DOHH2 (cell line): ENCODE data around the gene NBEAL2.

Source experiments
- H3F3A ChIP-seq: fragments of 200-600 bp; sonication (generic), shearing (Covaris generic); 2 replicates; pipeline ENCODE4 v1.6.0; 2016; ENCODE audit warnings: antibody characterized with exemption, mild to moderate bottlenecking; ENCODE audit not compliant: control insufficient read depth, insufficient read depth
- H3K27ac ChIP-seq: fragments of 200-600 bp; sonication (generic); 2 replicates; pipeline ENCODE4 v1.5.1; 2014; ENCODE audit warnings: low read depth, mild to moderate bottlenecking, low read length, moderate library complexity
- H3K27me3 ChIP-seq: fragments of 200-600 bp; sonication (generic); 2 replicates; pipeline ENCODE4 v1.6.1; 2014; ENCODE audit warnings: mild to moderate bottlenecking, low read length, mixed read lengths; ENCODE audit not compliant: control insufficient read depth
- H3K36me3 ChIP-seq: fragments of 200-600 bp; sonication (generic); 2 replicates; pipeline ENCODE4 v1.6.1; 2014; ENCODE audit warnings: mild to moderate bottlenecking, low read length, moderate library complexity, mixed read lengths; ENCODE audit not compliant: control insufficient read depth
- H3K4me1 ChIP-seq: fragments of 200-600 bp; sonication (generic); 2 replicates; pipeline ENCODE4 v1.6.1; 2014; ENCODE audit warnings: mild to moderate bottlenecking, low read length, mixed read lengths; ENCODE audit not compliant: control insufficient read depth
- H3K4me2 ChIP-seq: fragments of 200-600 bp; sonication (generic); 2 replicates; pipeline ENCODE4 v1.6.0; 2014; ENCODE audit warnings: mild to moderate bottlenecking, low read length, moderate library complexity
- H3K4me3 ChIP-seq: fragments of 200-600 bp; sonication (generic); 2 replicates; pipeline ENCODE4 v1.5.1; 2014; ENCODE audit warnings: mild to moderate bottlenecking, low read length, mixed read lengths
- H3K79me2 ChIP-seq: fragments of 200-600 bp; sonication (generic); 2 replicates; pipeline ENCODE4 v1.6.1; 2014; ENCODE audit warnings: mild to moderate bottlenecking, low read length, mixed read lengths; ENCODE audit not compliant: control insufficient read depth
- H3K9me2 ChIP-seq: fragments of 200-600 bp; sonication (generic); replicated peaks from 2 replicates; pipeline ENCODE4 v1.6.1; 2014; ENCODE audit warnings: mild to moderate bottlenecking, low read length, mixed read lengths; ENCODE audit not compliant: control insufficient read depth
- H3K9me3 ChIP-seq: fragments of 200-600 bp; sonication (generic); 2 replicates; pipeline ENCODE4 v1.6.1; 2014; ENCODE audit warnings: antibody characterized with exemption, low read length, mixed read lengths; ENCODE audit not compliant: control insufficient read depth, insufficient read depth
- H4K20me1 ChIP-seq: fragments of 200-600 bp; sonication (generic); 2 replicates; pipeline ENCODE4 v1.6.0; 2014; ENCODE audit warnings: low read depth, mild to moderate bottlenecking, antibody characterized with exemption, low read length, moderate library complexity; ENCODE audit not compliant: control insufficient read depth, insufficient read depth
- EZH2phosphoT487 ChIP-seq: fragments of 200-600 bp; sonication (generic); IDR thresholded peaks from 2 replicates; pipeline ENCODE4 v1.6.1; 2017; ENCODE audit warnings: borderline replicate concordance, mild to moderate bottlenecking, antibody characterized with exemption, low read length, moderate library complexity, mixed read lengths
- TF ChIP-seq, protein P1 (sequence below): fragments of 200-600 bp; sonication (generic); IDR thresholded peaks from one replicate; pipeline ENCODE4 v1.5.1; 2014; ENCODE audit warnings: antibody characterized with exemption, mild to moderate bottlenecking, low read depth, low read length; ENCODE audit not compliant: poor library complexity, severe bottlenecking

NBEAL2 gene

DNA sequence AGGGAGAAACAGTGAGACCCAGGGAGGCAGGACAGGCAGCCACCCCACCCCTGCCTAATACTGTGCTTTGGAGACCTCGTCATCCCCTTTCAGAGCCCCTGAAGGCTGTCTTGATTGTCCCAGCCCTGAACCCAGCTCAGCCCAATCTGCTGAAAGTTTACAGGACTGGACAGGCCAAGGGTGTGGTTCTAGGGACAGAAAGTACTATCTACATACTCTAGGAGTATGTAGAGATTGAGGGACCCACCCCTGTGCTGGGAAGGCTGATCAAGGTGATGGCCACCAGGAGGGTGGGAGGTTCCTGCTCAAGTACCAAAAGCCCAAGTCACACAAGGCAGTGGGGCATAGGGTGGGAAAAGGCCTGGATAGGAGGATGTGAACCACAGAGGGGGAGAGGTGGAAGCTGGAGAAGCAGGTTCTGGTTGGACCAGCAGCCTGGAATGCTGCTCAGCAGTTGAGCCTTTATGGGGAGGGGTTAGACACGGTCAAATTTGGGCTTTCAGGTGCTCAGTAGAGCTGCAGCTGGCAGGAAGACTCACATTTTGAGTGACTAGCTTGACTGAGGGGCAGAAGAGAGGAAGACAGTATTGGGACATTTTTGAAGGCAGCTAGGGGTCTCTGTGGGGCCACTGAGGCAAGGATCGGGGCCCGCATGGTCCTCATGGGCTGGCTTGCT is 6.7 kb downstream of the NBEAL2 start:
- Histone ChIP-seq H3K79me2 (peaks cover 51% of the 10 kb centered on the region), H3K9me2 (no peaks in the 10 kb centered on the region), H3K36me3 (peaks cover 2% of the 10 kb centered on the region; the same call in 1 of the 2 replicates), H3K9me3 (no peaks in the 10 kb centered on the region), H3K4me3 (peak overlapping the region; percentile 47), H3K27me3 (no peaks in the 10 kb centered on the region), H3K4me2 (peak overlapping the region; percentile 61), H3K4me1 (peaks cover 60% of the 10 kb centered on the region), H4K20me1 (0 out of 2 replicates have a peak, but pooled peaks cover 7% of the 10 kb centered on the region), H3F3A (0 out of 2 replicates have a peak, but pooled peaks cover 2% of the 10 kb centered on the region), H3K27ac (no peak overlapping the region)
- TF ChIP-seq, protein P1, sequence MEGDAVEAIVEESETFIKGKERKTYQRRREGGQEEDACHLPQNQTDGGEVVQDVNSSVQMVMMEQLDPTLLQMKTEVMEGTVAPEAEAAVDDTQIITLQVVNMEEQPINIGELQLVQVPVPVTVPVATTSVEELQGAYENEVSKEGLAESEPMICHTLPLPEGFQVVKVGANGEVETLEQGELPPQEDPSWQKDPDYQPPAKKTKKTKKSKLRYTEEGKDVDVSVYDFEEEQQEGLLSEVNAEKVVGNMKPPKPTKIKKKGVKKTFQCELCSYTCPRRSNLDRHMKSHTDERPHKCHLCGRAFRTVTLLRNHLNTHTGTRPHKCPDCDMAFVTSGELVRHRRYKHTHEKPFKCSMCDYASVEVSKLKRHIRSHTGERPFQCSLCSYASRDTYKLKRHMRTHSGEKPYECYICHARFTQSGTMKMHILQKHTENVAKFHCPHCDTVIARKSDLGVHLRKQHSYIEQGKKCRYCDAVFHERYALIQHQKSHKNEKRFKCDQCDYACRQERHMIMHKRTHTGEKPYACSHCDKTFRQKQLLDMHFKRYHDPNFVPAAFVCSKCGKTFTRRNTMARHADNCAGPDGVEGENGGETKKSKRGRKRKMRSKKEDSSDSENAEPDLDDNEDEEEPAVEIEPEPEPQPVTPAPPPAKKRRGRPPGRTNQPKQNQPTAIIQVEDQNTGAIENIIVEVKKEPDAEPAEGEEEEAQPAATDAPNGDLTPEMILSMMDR, result no peak
- no peak for TF ChIP-seq EZH2phosphoT487

DNA sequence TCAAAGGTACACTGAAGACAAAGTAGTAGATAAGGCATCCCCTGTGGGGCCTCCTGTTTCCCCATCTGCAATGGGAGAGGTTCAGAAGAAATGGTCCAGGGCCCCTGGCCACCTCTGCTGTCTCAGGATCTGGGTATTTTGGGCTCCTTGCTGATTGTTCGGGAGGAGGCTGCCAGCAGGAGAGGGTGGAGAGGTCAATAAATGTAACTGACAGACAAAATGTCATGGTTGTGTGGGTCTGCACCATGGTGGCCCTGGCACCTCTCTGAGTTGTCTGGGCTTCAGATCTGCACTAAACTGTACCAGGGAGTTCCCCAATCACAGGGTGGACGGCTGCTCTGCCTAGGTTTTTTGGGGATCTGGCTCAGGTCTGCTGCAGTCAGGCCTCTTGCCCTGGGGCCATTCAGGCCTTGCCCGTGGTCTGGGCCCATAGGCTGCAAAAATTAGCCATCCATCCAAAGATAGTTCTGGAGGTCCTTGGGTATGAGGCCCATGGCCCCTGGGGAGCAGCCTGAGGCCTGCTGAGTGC is 7.4 kb downstream of the NBEAL2 start:
- peak overlapping the region; percentile 61 for H3K4me2 ChIP-seq

DNA sequence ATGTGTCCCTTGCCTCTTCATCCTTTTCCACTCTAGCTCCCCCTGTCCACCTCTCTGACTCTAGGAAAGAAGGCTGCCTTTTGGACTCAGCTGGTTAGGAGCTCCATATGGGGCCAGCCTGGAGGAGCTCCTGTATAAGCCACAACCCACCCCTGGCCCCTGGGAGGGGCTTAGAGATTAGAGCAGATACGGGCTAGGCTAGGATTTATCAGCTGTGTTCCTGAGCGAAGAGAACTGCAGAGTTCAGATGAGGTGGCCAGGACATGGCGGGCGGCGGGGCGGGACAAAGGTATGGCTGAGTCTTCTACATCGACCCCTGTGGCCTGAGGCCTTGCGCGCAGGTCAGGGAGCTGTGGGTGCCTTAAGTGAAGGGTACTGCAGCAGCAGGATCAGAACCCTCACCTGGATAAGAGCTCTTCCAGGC is 7.9 kb downstream of the NBEAL2 start:
- H3K79me2 ChIP-seq, result peaks cover 40% of the 10 kb centered on the region
- H3K27ac ChIP-seq, result no peak overlapping the region
- H3K4me2 ChIP-seq, result peak overlapping the region; percentile 61
- H3K9me3 ChIP-seq, result no peaks in the 10 kb centered on the region
- peak overlapping the region; percentile 47 for H3K4me3 ChIP-seq
- no peaks in the 10 kb centered on the region for H3K9me2 ChIP-seq
- H3K4me1 ChIP-seq, result peaks cover 49% of the 10 kb centered on the region
- H3K27me3 ChIP-seq, result no peaks in the 10 kb centered on the region
- 0 out of 2 replicates have a peak, but pooled peaks cover 7% of the 10 kb centered on the region for H4K20me1 ChIP-seq
- TF ChIP-seq, protein P1, result no peak
- TF ChIP-seq EZH2phosphoT487, result no peak
- H3F3A ChIP-seq, result 0 out of 2 replicates have a peak, but pooled peaks cover 2% of the 10 kb centered on the region
- H3K36me3 ChIP-seq, result peaks cover 2% of the 10 kb centered on the region; the same call in 1 of the 2 replicates

More for the DNA sequence above, 7.4 kb downstream of the NBEAL2 start:
- Histone ChIP-seq H3F3A (0 out of 2 replicates have a peak, but pooled peaks cover 2% of the 10 kb centered on the region), H3K9me2 (no peaks in the 10 kb centered on the region), H3K9me3 (no peaks in the 10 kb centered on the region), H3K27ac (no peak overlapping the region), H4K20me1 (0 out of 2 replicates have a peak, but pooled peaks cover 7% of the 10 kb centered on the region), H3K79me2 (peaks cover 45% of the 10 kb centered on the region), H3K4me3 (peak overlapping the region; percentile 47), H3K27me3 (no peaks in the 10 kb centered on the region), H3K4me1 (peaks cover 54% of the 10 kb centered on the region), H3K36me3 (peaks cover 2% of the 10 kb centered on the region; the same call in 1 of the 2 replicates)
- TF ChIP-seq, protein P1, result no peak
- no peak for TF ChIP-seq EZH2phosphoT487
